Measurements from ENCODE around the gene SCAPER. TPM values are rescaled to one million over a fixed set of nuclear protein-coding genes. Genes with fewer than 3 reads are reported as not detected.

The SCAPER gene
- total and polyA plus RNA-seq, 2 of the 4 experiments (the other 2 are of a cell fraction): 2.9 to 9.7 TPM

DNA sequence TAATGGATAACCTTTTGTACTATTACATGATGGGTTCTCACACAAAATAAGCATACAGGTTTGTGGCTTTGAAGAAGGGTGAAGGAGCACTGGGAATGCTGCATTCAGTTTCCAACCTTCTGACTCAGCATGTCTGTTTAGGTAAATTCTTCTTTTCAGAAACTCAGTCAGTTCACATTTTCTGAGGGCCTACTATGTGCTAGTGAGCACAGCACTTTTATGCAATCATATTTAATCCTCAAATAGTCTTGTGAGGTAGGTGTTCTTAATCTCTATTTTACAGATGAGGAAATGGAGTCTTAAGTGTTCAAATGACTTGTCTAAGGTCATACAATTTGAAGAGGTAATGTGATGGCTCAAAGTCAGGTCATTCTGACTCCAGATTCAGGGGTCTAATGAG is 527.4 kb downstream of the SCAPER start:
- H4K5ac ChIP-seq (ENCODE audit: low read depth, low read length): no peak overlapping the region
- ChIA-PET POLR2A (ENCODE audit: unreplicated experiment) (no interaction called here), CTCF (no interaction called here)
- TF ChIP-seq CHD1 (IDR thresholded peaks at IDR 0.05; ENCODE audit: low read depth, low read length): no peak
- no peak for TF ChIP-seq MAFK (IDR thresholded peaks at IDR 0.05; ENCODE audit: low read depth, low read length)
- TF ChIP-seq RCOR1 (IDR thresholded peaks at IDR 0.05; ENCODE audit: insufficient replicate concordance, low read length): no peak
- TF ChIP-seq, protein P1, sequence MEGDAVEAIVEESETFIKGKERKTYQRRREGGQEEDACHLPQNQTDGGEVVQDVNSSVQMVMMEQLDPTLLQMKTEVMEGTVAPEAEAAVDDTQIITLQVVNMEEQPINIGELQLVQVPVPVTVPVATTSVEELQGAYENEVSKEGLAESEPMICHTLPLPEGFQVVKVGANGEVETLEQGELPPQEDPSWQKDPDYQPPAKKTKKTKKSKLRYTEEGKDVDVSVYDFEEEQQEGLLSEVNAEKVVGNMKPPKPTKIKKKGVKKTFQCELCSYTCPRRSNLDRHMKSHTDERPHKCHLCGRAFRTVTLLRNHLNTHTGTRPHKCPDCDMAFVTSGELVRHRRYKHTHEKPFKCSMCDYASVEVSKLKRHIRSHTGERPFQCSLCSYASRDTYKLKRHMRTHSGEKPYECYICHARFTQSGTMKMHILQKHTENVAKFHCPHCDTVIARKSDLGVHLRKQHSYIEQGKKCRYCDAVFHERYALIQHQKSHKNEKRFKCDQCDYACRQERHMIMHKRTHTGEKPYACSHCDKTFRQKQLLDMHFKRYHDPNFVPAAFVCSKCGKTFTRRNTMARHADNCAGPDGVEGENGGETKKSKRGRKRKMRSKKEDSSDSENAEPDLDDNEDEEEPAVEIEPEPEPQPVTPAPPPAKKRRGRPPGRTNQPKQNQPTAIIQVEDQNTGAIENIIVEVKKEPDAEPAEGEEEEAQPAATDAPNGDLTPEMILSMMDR (conservative IDR thresholded peaks at IDR 0.05; ENCODE audit: low read depth, low read length): no peak
- TF ChIP-seq SMC3 (IDR thresholded peaks at IDR 0.05; ENCODE audit: low read depth, low read length): no peak
- no peak for TF ChIP-seq BHLHE40 (IDR thresholded peaks at IDR 0.05; ENCODE audit: low read depth, low read length)
- TF ChIP-seq FOS (IDR thresholded peaks at IDR 0.05; ENCODE audit: low read depth, low read length): no peak
- TF ChIP-seq, protein P2, sequence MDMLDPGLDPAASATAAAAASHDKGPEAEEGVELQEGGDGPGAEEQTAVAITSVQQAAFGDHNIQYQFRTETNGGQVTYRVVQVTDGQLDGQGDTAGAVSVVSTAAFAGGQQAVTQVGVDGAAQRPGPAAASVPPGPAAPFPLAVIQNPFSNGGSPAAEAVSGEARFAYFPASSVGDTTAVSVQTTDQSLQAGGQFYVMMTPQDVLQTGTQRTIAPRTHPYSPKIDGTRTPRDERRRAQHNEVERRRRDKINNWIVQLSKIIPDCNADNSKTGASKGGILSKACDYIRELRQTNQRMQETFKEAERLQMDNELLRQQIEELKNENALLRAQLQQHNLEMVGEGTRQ (IDR thresholded peaks at IDR 0.05; ENCODE audit: low read depth, low read length): no peak
- no peak for TF ChIP-seq MAZ (IDR thresholded peaks at IDR 0.05; ENCODE audit: borderline replicate concordance, low read depth, low read length)
- TF ChIP-seq, protein P3, sequence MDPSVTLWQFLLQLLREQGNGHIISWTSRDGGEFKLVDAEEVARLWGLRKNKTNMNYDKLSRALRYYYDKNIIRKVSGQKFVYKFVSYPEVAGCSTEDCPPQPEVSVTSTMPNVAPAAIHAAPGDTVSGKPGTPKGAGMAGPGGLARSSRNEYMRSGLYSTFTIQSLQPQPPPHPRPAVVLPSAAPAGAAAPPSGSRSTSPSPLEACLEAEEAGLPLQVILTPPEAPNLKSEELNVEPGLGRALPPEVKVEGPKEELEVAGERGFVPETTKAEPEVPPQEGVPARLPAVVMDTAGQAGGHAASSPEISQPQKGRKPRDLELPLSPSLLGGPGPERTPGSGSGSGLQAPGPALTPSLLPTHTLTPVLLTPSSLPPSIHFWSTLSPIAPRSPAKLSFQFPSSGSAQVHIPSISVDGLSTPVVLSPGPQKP (IDR thresholded peaks at IDR 0.05; ENCODE audit: borderline replicate concordance, low read depth, low read length): no peak
- TF ChIP-seq POLR2A (IDR thresholded peaks at IDR 0.05; ENCODE audit: low read depth, low read length): no peak
- TF ChIP-seq MXI1 (IDR thresholded peaks at IDR 0.05; ENCODE audit: borderline replicate concordance, low read depth, low read length): no peak
- TF ChIP-seq NFE2L2 (IDR thresholded peaks at IDR 0.05; ENCODE audit: low read depth, low read length): no peak
- TF ChIP-seq RFX5 (IDR thresholded peaks at IDR 0.05; ENCODE audit: low read depth, low read length): no peak
- no peak for TF ChIP-seq RAD21 (IDR thresholded peaks at IDR 0.05; ENCODE audit: low read length)
- TF ChIP-seq CEBPB (IDR thresholded peaks at IDR 0.05; ENCODE audit: low read depth, low read length): no peak
- no peak overlapping the region for H2BK20ac ChIP-seq (ENCODE audit: low read depth, low read length)
- no TSS peak for BruUV-seq (replicated peaks)
- H3K36me3 ChIP-seq (ENCODE audit: control insufficient read depth, insufficient read depth, low read length): no peaks in the 10 kb centered on the region; the same call in 1 of the 2 replicates
- no peaks in the 10 kb centered on the region for H3K79me1 ChIP-seq (ENCODE audit: low read depth in 1 of 2, low read length in 2 of 2)
- H3K4me3 ChIP-seq (ENCODE audit: insufficient read depth, low read depth, low read length): no peak overlapping the region
- intact Hi-C loops (cut with micrococcal nuclease) (no loop called here), dilution Hi-C loops (cut with HindIII; ENCODE audit: low sequenced_read_pairs, unreplicated experiment) (no loop called here), in situ Hi-C loops (cut with MboI; ENCODE audit: low sequenced_read_pairs) (no loop called here)
- H3K4me1 ChIP-seq (ENCODE audit: control insufficient read depth, insufficient read depth, low read length): no peaks in the 10 kb centered on the region
- no peak overlapping the region for H3K56ac ChIP-seq (ENCODE audit: extremely low read depth, insufficient read depth, low read length)
- no peaks in the 10 kb centered on the region for H3K27me3 ChIP-seq (ENCODE audit: control insufficient read depth, insufficient read depth, low read length)
- H4K91ac ChIP-seq (ENCODE audit: insufficient read depth, low read depth, low read length): no peak overlapping the region
- H2BK15ac ChIP-seq (ENCODE audit: low read depth, low read length): no peak overlapping the region
- H3K14ac ChIP-seq (replicated peaks; ENCODE audit: low read depth, low read length): no peak overlapping the region
- no peak overlapping the region for H2AFZ ChIP-seq (replicated peaks; ENCODE audit: low read length, poor library complexity)
- no peaks in the 10 kb centered on the region for H3K9me3 ChIP-seq (ENCODE audit: control insufficient read depth, insufficient read depth, low read length)
- no peak overlapping the region for H4K8ac ChIP-seq (ENCODE audit: low read depth in 2 of 2, low read length in 2 of 2)
- no peak overlapping the region for H2BK5ac ChIP-seq (ENCODE audit: low read depth, low read length, poor library complexity, severe bottlenecking)
- no peak overlapping the region for H2BK120ac ChIP-seq (ENCODE audit: low read depth, low read length)
- H3K9ac ChIP-seq (ENCODE audit: low read depth, low read length): no peak overlapping the region
- DNase-seq (no peak), ATAC-seq (ENCODE audit: low read depth) (no peak)
- H3K9me1 ChIP-seq (ENCODE audit: insufficient read depth, low read length): peaks cover 3% of the 10 kb centered on the region; the same call in 1 of the 2 replicates
- no peak overlapping the region for H3K4ac ChIP-seq (ENCODE audit: low read depth, low read length)
- H3K4me2 ChIP-seq (ENCODE audit: low read depth, low read length): no peak overlapping the region
- H4K20me1 ChIP-seq (ENCODE audit: insufficient read depth, low read length): no peaks in the 10 kb centered on the region
- no peak overlapping the region for H3K27ac ChIP-seq (ENCODE audit: insufficient read depth, low read length)
- no peak overlapping the region for H3K23ac ChIP-seq (ENCODE audit: low read depth, low read length)
- H3K18ac ChIP-seq (ENCODE audit: low read depth, low read length): no peak overlapping the region
- no peak overlapping the region for H2AK5ac ChIP-seq (ENCODE audit: low read depth, low read length)
- H2AK9ac ChIP-seq (replicated peaks; ENCODE audit: low read depth, low read length, poor library complexity): no peak overlapping the region
